K562 (cell line): ENCODE results near the gene CYSRT1. TPM values are rescaled to one million over a fixed set of nuclear protein-coding genes. Genes with fewer than 3 reads are reported as not detected.

ENCODE experiments used
- ATAC-seq: fragments of 200-7000 bp; cut with Tn5 transposase; 3 replicates; pipeline ENCODE4 v1.9.1; 2020; ENCODE audit warnings: moderate library complexity
- BruUV-seq: library from RNA; stranded (reverse); fragments of 400-500 nt; replicated peaks from 2 replicates; lab custom pipeline; 2021; lab: Mats Ljungman, UMichigan
- CTCF ChIA-PET: fragments of 300-600 bp; formaldehyde crosslinking; extraction: SDS; loops from one replicate; lab custom pipeline; 2021; ENCODE audit warnings: low intra/inter-chr PET ratio; lab: Yijun Ruan, JAX
- POLR2A ChIA-PET: fragments of 300-600, 350-650 bp; sonication (Branson Sonifier 250); formaldehyde crosslinking; extraction: SDS; loops from one replicate; lab custom pipeline; 2021; ENCODE audit warnings: antibody characterized with exemption, inconsistent platforms; lab: Yijun Ruan, JAX
- DNase-seq, 4 experiments: peaks; one replicate each; pipeline versions ENCODE4 v3.0.0 to v3.0.0-alpha.2; 2011 to 2018; ENCODE audit warnings: low spot score in 3 of 4, mixed read lengths in 3 of 4; ENCODE audit errors: extremely low read depth in 1 of 4
- FAIRE-seq: peaks from 2 replicates; lab custom pipeline; 2011; peaks lifted over from hg19 to GRCh38; lab: Jason Lieb, UNC
- H2AFZ ChIP-seq: 2 replicates; pipeline ENCODE4 v1.6.0; 2011; ENCODE audit warnings: low read depth, low read length, control low read depth, inconsistent platforms
- H3K27ac ChIP-seq: fragments of 200-600 bp; 3 replicates; pipeline ENCODE4 v1.8.0; 2011; ENCODE audit warnings: low read depth, mild to moderate bottlenecking, control low read depth, inconsistent platforms, low read length, moderate library complexity, mixed read lengths; ENCODE audit errors: extremely low read depth
- H3K27me3 ChIP-seq, 2 experiments: fragments of 300-600 bp in 1 of 2; 2 replicates in 1 of 2; 3 replicates in 1 of 2; pipeline versions ENCODE4 v1.6.0 to v1.8.0; 2011; ENCODE audit warnings: inconsistent platforms in 2 of 2, low read length in 2 of 2, mild to moderate bottlenecking in 1 of 2, mixed read lengths in 1 of 2, moderate library complexity in 1 of 2; ENCODE audit not compliant: control insufficient read depth in 2 of 2, insufficient read depth in 2 of 2
- H3K36me3 ChIP-seq: fragments of 300-600 bp; 3 replicates; pipeline ENCODE4 v1.8.0; 2011; ENCODE audit warnings: mild to moderate bottlenecking, low read length, inconsistent platforms; ENCODE audit not compliant: control insufficient read depth, insufficient read depth
- H3K4me1 ChIP-seq, 2 experiments: fragments of 200-600 bp in 1 of 2; replicated peaks in 1 of 2; 2 replicates in 1 of 2; 3 replicates in 1 of 2; pipeline versions ENCODE4 v1.5.1 to v1.8.0; 2011; ENCODE audit warnings: inconsistent platforms in 2 of 2, low read length in 2 of 2, mild to moderate bottlenecking in 1 of 2, mixed read lengths in 1 of 2, moderate library complexity in 1 of 2; ENCODE audit not compliant: control insufficient read depth in 2 of 2, insufficient read depth in 2 of 2
- H3K4me2 ChIP-seq: 2 replicates; pipeline ENCODE4 v1.6.1; 2011; ENCODE audit warnings: low read length, control low read depth, inconsistent platforms, mixed read lengths; ENCODE audit not compliant: insufficient read depth
- H3K4me3 ChIP-seq: fragments of 200-600 bp; sonication (generic), shearing (Covaris generic); 2 replicates; pipeline ENCODE4 v1.5.1; 2016; ENCODE audit warnings: control low read depth, inconsistent platforms
- H3K79me2 ChIP-seq: fragments of 200-600 bp; 3 replicates; pipeline ENCODE4 v1.8.0; 2011; ENCODE audit warnings: low read length, inconsistent platforms; ENCODE audit not compliant: control insufficient read depth, insufficient read depth
- H3K9ac ChIP-seq, 2 experiments: 2 replicates each; pipeline versions ENCODE4 v1.6.0 to v1.6.1; 2011; ENCODE audit warnings: low read depth in 2 of 2, low read length in 2 of 2, control low read depth in 1 of 2, inconsistent platforms in 1 of 2, mild to moderate bottlenecking in 1 of 2, mixed read lengths in 1 of 2; ENCODE audit not compliant: insufficient read depth in 1 of 2
- H3K9me1 ChIP-seq: one replicate; pipeline ENCODE4 v1.6.0; 2011; ENCODE audit warnings: inconsistent platforms, mild to moderate bottlenecking, low read length, moderate library complexity; ENCODE audit not compliant: control insufficient read depth, insufficient read depth
- H3K9me3 ChIP-seq: replicated peaks from 2 replicates; pipeline ENCODE4 v1.5.1; 2011; ENCODE audit warnings: low read depth, low read length, inconsistent platforms; ENCODE audit not compliant: control insufficient read depth, insufficient read depth
- H4K20me1 ChIP-seq: replicated peaks from 2 replicates; pipeline ENCODE4 v1.6.1; 2011; ENCODE audit warnings: low read length, inconsistent platforms, mixed read lengths; ENCODE audit not compliant: control insufficient read depth, insufficient read depth
- CBFA2T3 ChIP-seq: fragments of 450-650 bp; IDR thresholded peaks from 2 replicates; pipeline ENCODE4 v1.6.1; 2017
- CTCF ChIP-seq, 3 experiments: IDR thresholded peaks in 2 of 3; conservative IDR thresholded peaks in 1 of 3; 2 replicates each; pipeline ENCODE4 v1.5.1; 2011 to 2012; ENCODE audit warnings: low read length in 3 of 3, mild to moderate bottlenecking in 3 of 3, control low read depth in 2 of 3, improper control_type of control experiment in 1 of 3, inconsistent platforms in 1 of 3, low read depth in 1 of 3, mixed read lengths in 1 of 3, moderate library complexity in 1 of 3; ENCODE audit not compliant: insufficient read depth in 2 of 3
- GATA2 ChIP-seq: sonication (generic); formaldehyde crosslinking; IDR thresholded peaks from 2 replicates; pipeline ENCODE4 v1.4.0; 2020; ENCODE audit warnings: mild to moderate bottlenecking, missing genetic modification reagents
- HCFC1 ChIP-seq: IDR thresholded peaks from 2 replicates; pipeline ENCODE4 v1.6.1; 2012; ENCODE audit warnings: low read depth, low read length, improper control_type of control experiment
- ID3 ChIP-seq, 2 experiments: fragments of 250-450 bp in 1 of 2; fragments of 450-650 bp in 1 of 2; sonication (Bioruptor Pico) in 1 of 2; IDR thresholded peaks; 2 replicates each; pipeline versions ENCODE4 v1.6.1 to v1.8.0; 2016 to 2021; ENCODE audit warnings: mild to moderate bottlenecking in 2 of 2, moderate library complexity in 2 of 2, missing compliant biosample characterization in 1 of 2, missing genetic modification characterization in 1 of 2
- JUND ChIP-seq, 2 experiments: IDR thresholded peaks; 2 replicates in 1 of 2; 3 replicates in 1 of 2; pipeline ENCODE4 v1.6.1; 2011; ENCODE audit warnings: borderline replicate concordance in 2 of 2, low read depth in 2 of 2, low read length in 2 of 2, improper control_type of control experiment in 1 of 2, missing biosample characterization in 1 of 2, missing genetic modification characterization in 1 of 2, missing genetic modification reagents in 1 of 2
- MAZ ChIP-seq, 2 experiments: fragments of 450-650 bp in 1 of 2; sonication (generic) in 1 of 2; formaldehyde crosslinking; IDR thresholded peaks in 1 of 2; conservative IDR thresholded peaks in 1 of 2; 2 replicates each; pipeline versions ENCODE4 v1.4.0 to v1.5.0; 2020; ENCODE audit warnings: mild to moderate bottlenecking in 1 of 2, missing genetic modification reagents in 1 of 2
- MTA1 ChIP-seq: fragments of 450-650 bp; IDR thresholded peaks from 2 replicates; pipeline ENCODE4 v1.6.1; 2017; ENCODE audit warnings: borderline replicate concordance
- MTA3 ChIP-seq: fragments of 450-650 bp; formaldehyde crosslinking; IDR thresholded peaks from 2 replicates; pipeline ENCODE4 v1.6.1; 2017; ENCODE audit warnings: mild to moderate bottlenecking, borderline replicate concordance
- PKNOX1 ChIP-seq: fragments of 450-650 bp; IDR thresholded peaks from 2 replicates; pipeline ENCODE4 v1.6.1; 2016
- SIN3A ChIP-seq, 2 experiments: fragments of 150-350 bp in 1 of 2; IDR thresholded peaks; 2 replicates each; pipeline ENCODE4 v1.6.1; 2011 to 2016; ENCODE audit warnings: borderline replicate concordance in 2 of 2, low read depth in 2 of 2, low read length in 2 of 2, mild to moderate bottlenecking in 2 of 2, moderate library complexity in 2 of 2; ENCODE audit not compliant: control insufficient read depth in 1 of 2
- SMAD4 ChIP-seq: fragments of 250-450 bp; sonication (Bioruptor Pico); conservative IDR thresholded peaks from 2 replicates; pipeline ENCODE4 v1.8.0; 2021; ENCODE audit warnings: inconsistent platforms, mild to moderate bottlenecking, moderate library complexity
- SMARCA4 ChIP-seq: fragments of 450-650 bp; IDR thresholded peaks from 2 replicates; pipeline ENCODE4 v1.6.1; 2016
- ZFPM2 ChIP-seq: fragments of 250-450 bp; sonication (Bioruptor Pico); IDR thresholded peaks from 2 replicates; pipeline ENCODE4 v1.5.1; 2022; ENCODE audit warnings: mild to moderate bottlenecking
- WGBS: fragments of 100-300 bp; shearing (Covaris generic); methylation state at CpG from one replicate; pipeline ENCODE4 v1.1.6; 2016; ENCODE audit warnings: low coverage, mixed read lengths; ENCODE audit not compliant: insufficient coverage; ENCODE audit errors: missing lambda C conversion rate; 5-methylcytosine and 5-hydroxymethylcytosine counted together
- in situ Hi-C: fragments of 300-500 bp; cut with MboI; formaldehyde crosslinking; loops from 4 replicates; pipeline ENCODE4 v1.15.0; 2018; ENCODE audit warnings: inconsistent platforms, mixed read lengths
- intact Hi-C: fragments of 100-400 bp; cut with micrococcal nuclease; formaldehyde crosslinking; loops from 2 replicates; pipeline ENCODE4 v1.14.2; 2022
- polyA plus RNA-seq, 8 experiments: library from polyadenylated mRNA; depleted of rRNA in 4 of 8; stranded (reverse) in 5 of 8; unstranded in 3 of 8; fragments of >200 nt; fragmentation: Nextera tagmentation in 2 of 8; fragmentation: Illumina TruSeq in 1 of 8; extraction: Ambion mirVana in 2 of 8; extraction: Trizol in 1 of 8; gene quantifications; 2 replicates each; pipeline versions ENCODE4 v1.2.1 to v1.2.3, GENCODE V29; 2011 to 2014; ENCODE audit warnings: inconsistent platforms in 1 of 8, missing spikeins in 1 of 8
- total RNA-seq, 7 experiments: library from RNA; depleted of rRNA in 6 of 7; stranded (reverse); fragments of >200 nt in 6 of 7; fragmentation: Illumina TruSeq in 2 of 7; extraction: Trizol in 2 of 7; gene quantifications; 2 replicates each; pipeline versions ENCODE4 v1.2.1 to v1.2.3, GENCODE V29; 2011 to 2021; ENCODE audit warnings: low replicate concordance in 1 of 7
- TF ChIP-seq, protein P1 (sequence below): fragments of 450-650 bp; conservative IDR thresholded peaks from 2 replicates; pipeline ENCODE4 v1.6.1; 2016; ENCODE audit warnings: missing genetic modification characterization, low read depth, mild to moderate bottlenecking, missing compliant biosample characterization, moderate library complexity

Gene CYSRT1
- total and polyA plus RNA-seq, 9 of the 15 experiments (the other 6 are each of a cell fraction or from before 2014, with no cell fraction given), result 0.04 to 1.4 (median 0.42) TPM; not detected in 3

- Histone ChIP-seq H3K4me3 (no peak overlapping the region), H3K36me3 (peaks cover 32% of the 10 kb centered on the region; the same call in 1 of the 3 replicates), H3K27me3 (no peaks in the 10 kb centered on the region), H3K4me1 (peaks cover 34 to 89% of the 10 kb centered on the region in 2 experiments), H3K9ac (peak overlapping the region; percentile 76 to 92), H3K27ac (peak overlapping the region; percentile 72), H3K79me2 (peaks cover 18% of the 10 kb centered on the region; the same call in 2 of the 3 replicates), H2AFZ (no peak overlapping the region), H3K9me1 (no peaks in the 10 kb centered on the region), H4K20me1 (no peaks in the 10 kb centered on the region), H3K9me3 (no peaks in the 10 kb centered on the region), H3K4me2 (peak overlapping the region; percentile 69)
- POLR2A ChIA-PET, result interaction anchor here (0.7 to 2.1 kb wide), 11 partner anchors 9 to 223 kb away, joined by 3 to 13 read pairs (median 5); partner anchors contain the start of genes CLIC3, TPRN and TUBB4B
- BruUV-seq, result no TSS peak
- in situ Hi-C loops, result no loop called here
- DNase-seq (peak; percentile 59 to 95 (median 77)), FAIRE-seq (peak; percentile 100), ATAC-seq (peak; percentile 82)
- CTCF ChIA-PET, result no interaction called here
- intact Hi-C loops, result loop anchor here (2.0 kb wide), 1 partner anchor 18 kb away; the partner anchor contains the start of gene TPRN
- WGBS, result under 1% methylated on average over 12 of the region's 12 CpGs
- peak; percentile 90 for TF ChIP-seq SMARCA4
- TF ChIP-seq ZFPM2 (CRISPR knock-in tag), result 0 out of 2 replicates have a peak, but pooled peaks have one; percentile 53
- TF ChIP-seq MAZ (CRISPR knock-in tag; conservative IDR thresholded peaks at IDR 0.05 in 1 of 2, IDR thresholded peaks at IDR 0.05 in 1 of 2), result peak; percentile 73 to 76
- peak; percentile 75 for TF ChIP-seq GATA2
- peak; percentile 37; the same call in 1 of the 2 replicates for TF ChIP-seq HCFC1
- TF ChIP-seq CBFA2T3, result peak; percentile 75
- TF ChIP-seq, protein P1, sequence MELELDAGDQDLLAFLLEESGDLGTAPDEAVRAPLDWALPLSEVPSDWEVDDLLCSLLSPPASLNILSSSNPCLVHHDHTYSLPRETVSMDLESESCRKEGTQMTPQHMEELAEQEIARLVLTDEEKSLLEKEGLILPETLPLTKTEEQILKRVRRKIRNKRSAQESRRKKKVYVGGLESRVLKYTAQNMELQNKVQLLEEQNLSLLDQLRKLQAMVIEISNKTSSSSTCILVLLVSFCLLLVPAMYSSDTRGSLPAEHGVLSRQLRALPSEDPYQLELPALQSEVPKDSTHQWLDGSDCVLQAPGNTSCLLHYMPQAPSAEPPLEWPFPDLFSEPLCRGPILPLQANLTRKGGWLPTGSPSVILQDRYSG (tag), result 0 out of 2 replicates have a peak, but pooled peaks have one; percentile 72
- TF ChIP-seq CTCF (IDR thresholded peaks at IDR 0.05 in 2 of 3, conservative IDR thresholded peaks at IDR 0.05 in 1 of 3; ENCODE audit: insufficient read depth in 2 of 3, low read depth in 1 of 3, low read length in 3 of 3), result no peak
- TF ChIP-seq SIN3A (IDR thresholded peaks at IDR 0.05; ENCODE audit: borderline replicate concordance in 2 of 2, control insufficient read depth in 1 of 2, low read depth in 2 of 2, low read length in 2 of 2), result peak; percentile 78 to 96
- TF ChIP-seq SMAD4, result peak; percentile 89
- TF ChIP-seq MTA3, result peak; percentile 94
- peak; percentile 66; the same call in 1 of the 2 replicates for TF ChIP-seq MTA1
- TF ChIP-seq PKNOX1, result no peak
- peak; percentile 97 for TF ChIP-seq JUND (IDR thresholded peaks at IDR 0.05; ENCODE audit: borderline replicate concordance, low read depth, low read length)
- TF ChIP-seq JUND (tag; IDR thresholded peaks at IDR 0.05; ENCODE audit: borderline replicate concordance, low read depth, low read length), result peak; percentile 93; the same call in 1 of the 3 replicates
- TF ChIP-seq ID3 (CRISPR knock-in tag; IDR thresholded peaks at IDR 0.05), result no peak
- peak; percentile 81 for TF ChIP-seq ID3 (tag; IDR thresholded peaks at IDR 0.05)
Observed at GRCh38 chr9:137218754-137219271, 6.2 kb upstream of the CYSRT1 start.
